Upper lobe of right lung (tissue), 1 donor: Measurements from ENCODE around the gene ADGRL3. TPM values are rescaled to one million over a fixed set of nuclear protein-coding genes. Genes with fewer than 3 reads are reported as not detected.
"Not testable (repeated sequence)": the region's sequence is repeated elsewhere in the genome, so short reads cannot be mapped to it uniquely, and the experiment has no call there.

Experiments used
- ATAC-seq: fragments of 200-7000 bp; cut with Tn5 transposase; one replicate; pipeline ENCODE4 v1.9.1; 2020; ENCODE audit warnings: mild to moderate bottlenecking, moderate library complexity
- DNase-seq: peaks from one replicate; pipeline ENCODE4 v3.0.0-alpha.2; 2020
- H3K27ac ChIP-seq: fragments of 200-600 bp; one replicate; pipeline ENCODE4 v1.8.0; 2022
- H3K27me3 ChIP-seq: fragments of 200-600 bp; one replicate; pipeline ENCODE4 v1.8.0; 2022; ENCODE audit warnings: mild to moderate bottlenecking
- H3K36me3 ChIP-seq: fragments of 200-600 bp; one replicate; pipeline ENCODE4 v1.8.0; 2022
- H3K4me1 ChIP-seq: fragments of 200-600 bp; one replicate; pipeline ENCODE4 v1.8.0; 2022
- H3K4me3 ChIP-seq: fragments of 200-600 bp; one replicate; pipeline ENCODE4 v1.8.0; 2022; ENCODE audit warnings: mild to moderate bottlenecking
- H3K9me3 ChIP-seq: fragments of 200-600 bp; one replicate; pipeline ENCODE4 v1.8.0; 2022
- intact Hi-C: fragments of 100-400 bp; cut with DNase I; formaldehyde crosslinking; loops from one replicate; pipeline ENCODE4 v1.11.0; 2022
- total RNA-seq: library from RNA; stranded (reverse); fragmentation: NEBNext Ultra II Directional; extraction: Animal tissue kit (Norgen Biotek cat#: 25700); gene quantifications from one replicate; pipeline ENCODE4 v1.2.1, GENCODE V29; 2021
- TF ChIP-seq, protein P1 (sequence below): fragments of 200-600 bp; IDR thresholded peaks from one replicate; pipeline ENCODE4 v1.8.0; 2022; ENCODE audit warnings: antibody characterized with exemption
- donor health status: DM: no; HTN: yes; CAD: no; lungs with severe emphysema.

The ADGRL3 gene
- total RNA-seq, 1 donor from 2014 or later = 4.0 TPM

DNA sequence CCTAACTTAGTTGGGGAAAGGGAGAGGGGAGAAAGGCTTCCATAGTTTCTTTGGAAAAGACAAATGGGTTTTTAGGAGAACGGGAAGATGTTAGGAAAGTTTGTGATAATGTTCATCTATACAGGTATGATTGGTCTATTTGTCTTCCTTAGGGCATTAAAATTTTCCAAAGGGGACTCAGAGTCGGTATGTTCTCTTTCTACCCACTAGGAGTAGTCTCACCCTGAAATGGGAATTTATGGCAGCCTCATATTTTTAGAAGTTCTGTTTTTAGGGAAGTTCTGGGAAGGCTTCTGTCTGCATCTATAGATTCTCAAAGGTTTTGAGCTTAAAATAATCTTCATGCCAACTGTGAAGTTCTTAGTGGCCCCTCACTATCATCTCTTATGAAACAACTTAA lies 637.3 kb downstream of the ADGRL3 start:
- TF ChIP-seq, protein P1, sequence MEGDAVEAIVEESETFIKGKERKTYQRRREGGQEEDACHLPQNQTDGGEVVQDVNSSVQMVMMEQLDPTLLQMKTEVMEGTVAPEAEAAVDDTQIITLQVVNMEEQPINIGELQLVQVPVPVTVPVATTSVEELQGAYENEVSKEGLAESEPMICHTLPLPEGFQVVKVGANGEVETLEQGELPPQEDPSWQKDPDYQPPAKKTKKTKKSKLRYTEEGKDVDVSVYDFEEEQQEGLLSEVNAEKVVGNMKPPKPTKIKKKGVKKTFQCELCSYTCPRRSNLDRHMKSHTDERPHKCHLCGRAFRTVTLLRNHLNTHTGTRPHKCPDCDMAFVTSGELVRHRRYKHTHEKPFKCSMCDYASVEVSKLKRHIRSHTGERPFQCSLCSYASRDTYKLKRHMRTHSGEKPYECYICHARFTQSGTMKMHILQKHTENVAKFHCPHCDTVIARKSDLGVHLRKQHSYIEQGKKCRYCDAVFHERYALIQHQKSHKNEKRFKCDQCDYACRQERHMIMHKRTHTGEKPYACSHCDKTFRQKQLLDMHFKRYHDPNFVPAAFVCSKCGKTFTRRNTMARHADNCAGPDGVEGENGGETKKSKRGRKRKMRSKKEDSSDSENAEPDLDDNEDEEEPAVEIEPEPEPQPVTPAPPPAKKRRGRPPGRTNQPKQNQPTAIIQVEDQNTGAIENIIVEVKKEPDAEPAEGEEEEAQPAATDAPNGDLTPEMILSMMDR = no peak
- intact Hi-C loops = no loop called here

DNA sequence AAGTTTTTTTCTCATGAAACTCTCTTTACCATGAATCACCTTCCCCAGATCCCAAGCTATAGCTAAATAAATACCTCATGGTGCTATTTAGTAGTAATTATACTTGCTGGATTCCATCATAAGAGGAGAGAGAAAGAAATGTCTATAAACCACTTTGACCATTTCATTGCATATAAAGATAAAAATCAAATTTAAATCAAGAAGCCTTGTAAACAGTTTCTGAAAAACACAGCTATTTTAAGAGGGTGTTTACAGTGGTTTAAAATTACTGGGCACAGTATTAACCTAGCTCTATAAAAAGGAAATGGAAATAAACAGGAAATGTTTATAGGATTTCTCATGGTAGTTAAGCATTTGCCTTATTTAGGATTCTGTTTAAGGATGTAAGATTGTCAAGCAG lies 637.9 kb downstream of the ADGRL3 start:
- DNase-seq = no peak

More for the DNA sequence above, 637.3 kb downstream of the ADGRL3 start:
- no peaks in the 10 kb centered on the region for H3K4me1 ChIP-seq
- ATAC-seq = no peak
- DNase-seq = no peak
- H3K27me3 ChIP-seq = no peaks in the 10 kb centered on the region
- no peak overlapping the region for H3K4me3 ChIP-seq
- no peak overlapping the region for H3K27ac ChIP-seq
- no peaks in the 10 kb centered on the region for H3K9me3 ChIP-seq
- H3K36me3 ChIP-seq = no peaks in the 10 kb centered on the region

DNA sequence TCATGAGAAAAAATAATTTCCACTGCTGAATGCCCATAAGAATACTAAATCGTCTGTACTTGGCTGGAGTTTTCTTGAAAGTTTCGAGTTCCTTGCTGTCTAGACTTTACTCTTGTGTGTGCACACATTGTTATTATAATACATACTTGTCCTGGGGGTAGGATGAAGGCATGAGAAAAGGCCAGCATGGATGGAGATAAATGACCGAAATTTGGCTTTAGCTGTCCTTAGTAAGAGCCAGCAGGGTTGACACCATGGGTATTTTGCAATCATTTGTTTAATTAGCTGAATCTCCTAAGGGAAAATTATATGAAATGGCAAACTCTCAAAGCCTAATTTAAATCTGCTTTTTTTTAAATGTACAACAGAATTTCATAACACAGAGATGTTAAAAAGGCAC lies 641.6 kb downstream of the ADGRL3 start:
- TF ChIP-seq, protein P1 = no peak
- no peaks in the 10 kb centered on the region for H3K9me3 ChIP-seq
- intact Hi-C loops = no loop called here
- DNase-seq = no peak
- H3K4me1 ChIP-seq = no peaks in the 10 kb centered on the region
- no peak overlapping the region for H3K27ac ChIP-seq
- no peak for ATAC-seq
- no peaks in the 10 kb centered on the region for H3K27me3 ChIP-seq
- H3K36me3 ChIP-seq = no peaks in the 10 kb centered on the region
- no peak overlapping the region for H3K4me3 ChIP-seq

More for the DNA sequence above, 637.9 kb downstream of the ADGRL3 start:
- Histone ChIP-seq H3K4me1 (no peaks in the 10 kb centered on the region), H3K9me3 (no peaks in the 10 kb centered on the region), H3K36me3 (no peaks in the 10 kb centered on the region), H3K27me3 (no peaks in the 10 kb centered on the region), H3K4me3 (no peak overlapping the region), H3K27ac (no peak overlapping the region)
- intact Hi-C loops = no loop called here
- ATAC-seq = no peak
- TF ChIP-seq, protein P1 = no peak

DNA sequence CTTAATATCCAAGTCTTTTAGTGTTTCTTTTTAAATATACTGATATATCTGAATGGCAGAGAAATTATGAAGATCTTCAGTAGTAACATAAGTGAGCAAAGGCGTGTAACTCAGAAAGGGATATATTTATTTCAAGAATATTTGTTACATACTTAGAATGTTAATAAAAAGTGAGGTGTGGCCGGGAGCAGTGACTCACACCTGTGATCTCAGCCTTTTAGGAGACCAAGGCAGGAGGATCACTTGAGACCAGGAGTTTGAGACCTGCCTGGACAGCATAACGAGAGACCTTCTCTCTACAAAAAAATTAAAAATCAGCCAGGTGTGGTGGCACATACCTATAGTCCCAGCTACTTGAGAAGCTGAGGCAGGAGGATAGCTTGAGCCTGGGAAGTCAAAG lies 651.0 kb downstream of the ADGRL3 start:
- Histone ChIP-seq H3K9me3 (no peaks in the 10 kb centered on the region), H3K4me1 (no peaks in the 10 kb centered on the region), H3K27me3 (no peaks in the 10 kb centered on the region), H3K36me3 (no peaks in the 10 kb centered on the region), H3K27ac (no peak overlapping the region), H3K4me3 (no peak overlapping the region)
- TF ChIP-seq, protein P1 = no peak
- no peak for DNase-seq
- intact Hi-C loops = no loop called here
- no peak for ATAC-seq

- H3K27me3 ChIP-seq, H3K36me3 ChIP-seq, H3K9me3 ChIP-seq, H3K27ac ChIP-seq, intact Hi-C loops, ATAC-seq, H3K4me1 ChIP-seq, DNase-seq, H3K4me3 ChIP-seq: not testable (repeated sequence)
These were observed 652.0 kb downstream of the ADGRL3 start for GRCh38 chr4:61852105-61852504.

DNA sequence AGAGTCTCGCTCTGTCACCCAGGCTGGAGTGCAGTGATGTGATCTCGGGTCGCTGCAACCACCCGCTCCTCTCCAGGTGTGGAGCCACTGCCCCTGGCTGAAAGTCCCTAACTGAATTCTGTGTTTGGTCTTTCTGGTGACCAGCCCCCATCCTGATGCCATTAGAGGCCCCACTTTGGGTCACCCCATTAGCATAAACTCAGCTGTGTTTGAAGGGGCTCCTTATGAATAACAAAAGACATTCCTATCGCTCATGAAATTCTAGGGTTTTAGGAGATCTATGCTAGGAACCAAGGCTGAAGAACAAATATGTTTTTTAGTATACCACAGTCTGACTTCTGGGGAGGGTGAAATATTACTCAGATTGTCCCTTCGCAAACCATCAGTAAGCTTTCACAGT lies 652.9 kb downstream of the ADGRL3 start:
- intact Hi-C loops = no loop called here
- TF ChIP-seq, protein P1 = no peak
- Histone ChIP-seq H3K27me3 (no peaks in the 10 kb centered on the region), H3K4me3 (no peak overlapping the region), H3K9me3 (no peaks in the 10 kb centered on the region), H3K4me1 (no peaks in the 10 kb centered on the region), H3K27ac (no peak overlapping the region), H3K36me3 (no peaks in the 10 kb centered on the region)
- ATAC-seq (no peak), DNase-seq (no peak)
